AML-193 (cell line): ENCODE data around the gene OR5AC2.
A peak's percentile ranks its signal among the peaks of the same experiment; 100 is the strongest.

Experiments
- DNase-seq, 2 experiments: peaks; one replicate each; lab custom pipeline; 2025; lab: John Stamatoyannopoulos, UW

OR5AC2 gene

GRCh38 chr3:98086873-98087272 lies at the start of gene OR5AC2:
TSS of gene OR5AC2 (plus strand) at chr3:98087173. CDS start at chr3:98087173, 0 bp downstream.
- DNase-seq: no peak

GRCh38 chr3:98038286-98038685 lies 48.7 kb upstream of the OR5AC2 start:
- DNase-seq: no peak

- no peak for DNase-seq
Measured at GRCh38 chr3:98038876-98039275, 48.1 kb upstream of the OR5AC2 start.

GRCh38 chr3:98039322-98040024 lies 47.5 kb upstream of the OR5AC2 start:
- DNase-seq: peak; percentile 86 to 88

GRCh38 chr3:98041350-98041749 lies 45.6 kb upstream of the OR5AC2 start:
- no peak for DNase-seq

- peak; percentile 88 to 92 for DNase-seq
Measured at GRCh38 chr3:98048586-98048985, 38.4 kb upstream of the OR5AC2 start.

- DNase-seq: no peak
Measured at GRCh38 chr3:98049271-98049670, 37.7 kb upstream of the OR5AC2 start.

GRCh38 chr3:98056035-98056434 lies 30.9 kb upstream of the OR5AC2 start:
- no peak for DNase-seq

GRCh38 chr3:98057631-98058030 lies 29.3 kb upstream of the OR5AC2 start:
- DNase-seq: no peak

GRCh38 chr3:98058244-98058960 lies 28.6 kb upstream of the OR5AC2 start:
- no peak for DNase-seq

GRCh38 chr3:98068824-98069223 lies 18.1 kb upstream of the OR5AC2 start:
- DNase-seq: no peak

- no peak for DNase-seq
Measured at GRCh38 chr3:98070840-98071239, 16.1 kb upstream of the OR5AC2 start.

GRCh38 chr3:98073486-98073885 lies 13.5 kb upstream of the OR5AC2 start:
- no peak for DNase-seq

GRCh38 chr3:98095882-98096281 lies 8.9 kb downstream of the OR5AC2 start:
- DNase-seq: no peak

- no peak for DNase-seq
Measured at GRCh38 chr3:98099848-98100247, 12.9 kb downstream of the OR5AC2 start.

GRCh38 chr3:98108162-98108561 lies 21.2 kb downstream of the OR5AC2 start:
- DNase-seq: no peak

GRCh38 chr3:98109807-98110549 lies 23.0 kb downstream of the OR5AC2 start:
- DNase-seq: no peak

- no peak for DNase-seq
Measured at GRCh38 chr3:98110550-98110908, 23.6 kb downstream of the OR5AC2 start.

- no peak for DNase-seq
Measured at GRCh38 chr3:98114264-98114663, 27.3 kb downstream of the OR5AC2 start.

GRCh38 chr3:98115717-98116116 lies 28.7 kb downstream of the OR5AC2 start:
- DNase-seq: no peak

- DNase-seq: no peak
Measured at GRCh38 chr3:98130421-98130820, 43.4 kb downstream of the OR5AC2 start, which contains the start of gene OR5H1. TSS of gene OR5H1 (plus strand) at chr3:98130721. CDS start at chr3:98132698, 1,977 bp downstream.

GRCh38 chr3:98136631-98137030 lies 49.7 kb downstream of the OR5AC2 start:
- no peak for DNase-seq
